ENCODE measurements around the gene CDC42SE2. TPM values are rescaled to one million over a fixed set of nuclear protein-coding genes. Genes with fewer than 3 reads are reported as not detected.

Gene CDC42SE2
- polyA plus RNA-seq, 1 experiment = 6.7 TPM

DNA sequence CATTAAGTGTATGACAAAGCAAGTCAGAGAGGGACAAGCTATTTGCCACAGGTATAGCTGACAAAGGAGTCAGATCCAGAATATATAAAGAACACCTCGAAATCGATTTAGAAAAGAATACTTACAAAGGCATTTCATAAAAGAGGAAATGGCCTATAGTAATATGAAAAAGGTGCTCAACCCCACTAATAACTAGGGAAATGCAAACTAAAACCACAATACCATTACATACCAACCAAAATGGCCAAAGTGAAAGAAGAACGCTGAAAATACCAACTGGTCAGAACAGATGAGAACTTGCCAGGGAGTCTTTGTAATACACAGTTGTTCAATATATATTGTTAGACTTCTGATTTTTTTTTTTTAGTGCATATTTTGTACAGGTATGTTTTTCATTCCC lies 152.9 kb downstream of the CDC42SE2 start:
- ChIA-PET CTCF (interaction anchor here (0.6 kb wide), 1 partner anchor 242 kb away, joined by 3 read pairs; no protein-coding TSS in a partner anchor), POLR2A (no interaction called here)
- no peaks in the 10 kb centered on the region for H3K27me3 ChIP-seq (ENCODE audit: control insufficient read depth, insufficient read depth, low read length)
- H3K4me3 ChIP-seq (ENCODE audit: low read depth, low read length) = no peak overlapping the region
- no peak for DNase-seq (ENCODE audit: low read depth)
- H3K36me3 ChIP-seq (ENCODE audit: control insufficient read depth, insufficient read depth, low read length) = peaks cover 2% of the 10 kb centered on the region; the same call in 1 of the 2 replicates
- TF ChIP-seq, protein P1, sequence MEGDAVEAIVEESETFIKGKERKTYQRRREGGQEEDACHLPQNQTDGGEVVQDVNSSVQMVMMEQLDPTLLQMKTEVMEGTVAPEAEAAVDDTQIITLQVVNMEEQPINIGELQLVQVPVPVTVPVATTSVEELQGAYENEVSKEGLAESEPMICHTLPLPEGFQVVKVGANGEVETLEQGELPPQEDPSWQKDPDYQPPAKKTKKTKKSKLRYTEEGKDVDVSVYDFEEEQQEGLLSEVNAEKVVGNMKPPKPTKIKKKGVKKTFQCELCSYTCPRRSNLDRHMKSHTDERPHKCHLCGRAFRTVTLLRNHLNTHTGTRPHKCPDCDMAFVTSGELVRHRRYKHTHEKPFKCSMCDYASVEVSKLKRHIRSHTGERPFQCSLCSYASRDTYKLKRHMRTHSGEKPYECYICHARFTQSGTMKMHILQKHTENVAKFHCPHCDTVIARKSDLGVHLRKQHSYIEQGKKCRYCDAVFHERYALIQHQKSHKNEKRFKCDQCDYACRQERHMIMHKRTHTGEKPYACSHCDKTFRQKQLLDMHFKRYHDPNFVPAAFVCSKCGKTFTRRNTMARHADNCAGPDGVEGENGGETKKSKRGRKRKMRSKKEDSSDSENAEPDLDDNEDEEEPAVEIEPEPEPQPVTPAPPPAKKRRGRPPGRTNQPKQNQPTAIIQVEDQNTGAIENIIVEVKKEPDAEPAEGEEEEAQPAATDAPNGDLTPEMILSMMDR (IDR thresholded peaks at IDR 0.05; ENCODE audit: insufficient read depth, low read depth, low read length) = no peak

DNA sequence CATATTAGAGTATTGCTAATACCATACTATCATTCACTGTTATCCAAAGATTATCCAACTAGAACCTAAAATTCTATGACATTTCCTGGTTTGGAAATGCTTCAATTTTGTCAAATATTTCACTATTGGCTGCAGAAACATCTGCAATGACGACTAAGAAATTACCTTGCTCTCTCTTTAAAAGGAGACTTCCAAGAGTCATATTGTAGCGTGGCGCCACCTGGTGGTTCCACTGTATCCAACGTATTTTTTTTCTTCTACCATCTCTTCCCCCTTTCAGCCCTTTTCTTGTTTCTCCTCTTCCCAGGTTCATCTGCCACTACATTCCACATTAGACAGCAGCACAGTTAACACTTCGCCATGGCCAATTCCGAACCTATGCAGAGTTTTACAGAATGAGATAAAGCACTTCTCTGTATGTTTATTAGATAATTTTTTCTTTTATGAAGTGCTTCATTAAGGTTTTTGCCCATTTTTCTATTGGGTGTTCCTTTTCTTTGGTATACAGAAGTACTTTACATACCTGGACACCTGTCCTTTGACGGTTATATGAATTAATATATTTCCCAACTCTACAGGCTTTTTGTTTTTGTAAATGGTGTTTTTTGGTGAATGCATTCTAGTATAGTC lies 153.5 kb downstream of the CDC42SE2 start:
- Histone ChIP-seq H3K4me3 (ENCODE audit: low read depth, low read length) (no peak overlapping the region), H3K36me3 (ENCODE audit: control insufficient read depth, insufficient read depth, low read length) (peaks cover 3% of the 10 kb centered on the region; the same call in 1 of the 2 replicates), H3K27me3 (ENCODE audit: control insufficient read depth, insufficient read depth, low read length) (no peaks in the 10 kb centered on the region)
- TF ChIP-seq, protein P1 (IDR thresholded peaks at IDR 0.05; ENCODE audit: insufficient read depth, low read depth, low read length) = peak; percentile 78
- CTCF ChIA-PET = interaction anchor here (0.6 kb wide), 2 partner anchors 242 to 1561 kb away, joined by 3 read pairs; no protein-coding TSS in a partner anchor
- POLR2A ChIA-PET = no interaction called here
- peak; percentile 7 for DNase-seq (ENCODE audit: low read depth)

DNA sequence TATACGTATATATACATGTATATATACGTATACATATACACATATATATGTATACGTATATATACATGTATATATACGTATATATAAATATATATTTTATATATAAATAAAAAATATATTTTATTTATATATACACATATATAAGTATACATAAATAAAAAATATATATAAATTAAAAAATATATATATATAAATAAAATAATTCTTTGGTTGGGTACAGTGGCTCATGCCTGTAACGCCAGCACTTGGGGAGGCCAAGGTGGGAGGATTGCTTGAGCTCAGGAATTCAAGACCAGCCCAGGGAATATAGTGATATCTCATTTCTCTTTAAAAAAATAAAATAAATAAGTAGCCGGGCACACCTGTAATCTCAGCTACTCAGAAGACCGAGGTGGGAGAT lies 155.0 kb downstream of the CDC42SE2 start:
- no peaks in the 10 kb centered on the region for H3K27me3 ChIP-seq (ENCODE audit: control insufficient read depth, insufficient read depth, low read length)
- POLR2A ChIA-PET = no interaction called here
- H3K36me3 ChIP-seq (ENCODE audit: control insufficient read depth, insufficient read depth, low read length) = peaks cover 3% of the 10 kb centered on the region; the same call in 1 of the 2 replicates
- DNase-seq (ENCODE audit: low read depth) = no peak
- TF ChIP-seq, protein P1 (IDR thresholded peaks at IDR 0.05; ENCODE audit: insufficient read depth, low read depth, low read length) = no peak
- H3K4me3 ChIP-seq (ENCODE audit: low read depth, low read length) = no peak overlapping the region
- CTCF ChIA-PET = no interaction called here

DNA sequence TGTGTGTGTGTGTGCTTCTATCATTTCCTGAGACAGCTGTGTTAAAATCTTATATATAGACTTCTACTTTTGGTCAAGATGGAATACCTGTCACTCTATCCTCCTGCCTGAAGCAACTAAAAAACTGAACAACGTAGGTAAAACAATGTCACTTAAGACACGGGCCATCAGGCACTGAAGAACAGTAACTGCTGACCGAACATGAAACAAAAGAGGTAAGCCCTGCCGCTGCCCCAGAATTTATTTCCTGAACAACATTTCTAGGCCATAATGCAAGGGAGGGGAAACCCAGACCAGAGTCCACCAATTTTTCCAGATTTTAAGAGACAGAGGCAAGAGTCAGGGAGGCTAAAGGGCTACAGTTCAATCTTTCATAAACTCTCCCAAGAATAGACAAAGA lies 156.0 kb downstream of the CDC42SE2 start:
- ChIA-PET POLR2A (no interaction called here), CTCF (interaction anchor here (0.6 to 0.9 kb wide), 2 partner anchors 9 to 67 kb away, joined by 3 read pairs; no protein-coding TSS in a partner anchor)
- DNase-seq (ENCODE audit: low read depth) = no peak
- TF ChIP-seq, protein P1 (IDR thresholded peaks at IDR 0.05; ENCODE audit: insufficient read depth, low read depth, low read length) = no peak
- Histone ChIP-seq H3K36me3 (ENCODE audit: control insufficient read depth, insufficient read depth, low read length) (peaks cover 3% of the 10 kb centered on the region; the same call in 1 of the 2 replicates), H3K27me3 (ENCODE audit: control insufficient read depth, insufficient read depth, low read length) (no peaks in the 10 kb centered on the region), H3K4me3 (ENCODE audit: low read depth, low read length) (no peak overlapping the region)

DNA sequence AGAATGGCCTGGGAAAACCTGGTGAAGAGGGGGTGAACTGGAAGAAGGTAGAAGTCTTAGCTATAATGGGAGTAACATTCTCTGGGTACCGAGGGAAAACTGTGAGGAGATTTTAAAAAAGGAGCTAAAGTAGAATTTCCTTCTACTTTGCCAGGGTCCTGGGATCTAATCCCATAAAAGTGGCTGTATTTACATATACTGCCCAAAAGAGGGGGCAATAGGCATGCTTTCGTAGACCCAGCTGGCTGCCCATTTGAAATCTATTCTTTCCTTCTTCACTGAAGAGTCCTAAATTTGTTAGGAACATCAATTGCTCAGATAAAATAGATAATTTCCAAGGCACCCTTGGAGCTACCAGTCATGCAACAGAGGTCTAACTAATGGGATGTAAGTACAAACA lies 159.2 kb downstream of the CDC42SE2 start:
- Histone ChIP-seq H3K4me3 (ENCODE audit: low read depth, low read length) (no peak overlapping the region), H3K36me3 (ENCODE audit: control insufficient read depth, insufficient read depth, low read length) (peaks cover 3% of the 10 kb centered on the region; the same call in 1 of the 2 replicates), H3K27me3 (ENCODE audit: control insufficient read depth, insufficient read depth, low read length) (no peaks in the 10 kb centered on the region)
- CTCF ChIA-PET = interaction anchor here (0.6 to 5.1 kb wide), 9 partner anchors 9 to 640 kb away, joined by 3 to 30 read pairs (median 6); partner anchors contain the start of gene ACSL6
- DNase-seq (ENCODE audit: low read depth) = no peak
- TF ChIP-seq, protein P1 (IDR thresholded peaks at IDR 0.05; ENCODE audit: insufficient read depth, low read depth, low read length) = peak; percentile 49
- POLR2A ChIA-PET = no interaction called here

Measured in BJ (cell line).